Measurements from ENCODE around the gene PKIB.
"Not testable (repeated sequence)": the region's sequence is repeated elsewhere in the genome, so short reads cannot be mapped to it uniquely, and the experiment has no call there.

PKIB gene

GRCh38 chr6:122609881-122610689 is at the start of gene PKIB:
Gene PKIB (plus strand): TSS chr6:122610405. CDS start chr6:122717795, 107,390 bp downstream.
- peak; percentile 95 for ATAC-seq
- H3K27ac Mint-ChIP-seq = peak within 1 kb of the TSS in 1 of 2 donors; percentile 92
- peak within 1 kb of the TSS; percentile 84 to 87 for H3K4me3 Mint-ChIP-seq

GRCh38 chr6:122563364-122564052 is 46.7 kb upstream of the PKIB start:
- ATAC-seq = no peak
- H3K4me1 Mint-ChIP-seq = no peaks in the 10 kb centered on the region

More at GRCh38 chr6:122609881-122610689, at the start of gene PKIB:
- DNase-seq = peak; percentile 54 to 66
- no peaks in the 10 kb centered on the region for H3K9me3 Mint-ChIP-seq
- H3K27me3 Mint-ChIP-seq = peaks cover 30% of the 10 kb centered on the region
- peaks cover 21% of the 10 kb centered on the region for H3K4me1 Mint-ChIP-seq

GRCh38 chr6:122564230-122564629 is 46.0 kb upstream of the PKIB start:
- Mint-ChIP-seq H3K27me3 (no peaks in the 10 kb centered on the region), H3K9me3 (peaks cover 20 to 25% of the 10 kb centered on the region in 2 donors), H3K27ac (no peak overlapping the region), H3K4me3 (no peak overlapping the region), H3K4me1 (no peaks in the 10 kb centered on the region)
- ATAC-seq = no peak
- DNase-seq = no peak

More at GRCh38 chr6:122563364-122564052, 46.7 kb upstream of the PKIB start:
- no peaks in the 10 kb centered on the region for H3K27me3 Mint-ChIP-seq
- DNase-seq = no peak
- no peak overlapping the region for H3K27ac Mint-ChIP-seq
- peaks cover 25 to 32% of the 10 kb centered on the region in 2 donors for H3K9me3 Mint-ChIP-seq
- H3K4me3 Mint-ChIP-seq = no peak overlapping the region

- no peak for DNase-seq
- Mint-ChIP-seq H3K4me1 (no peaks in the 10 kb centered on the region), H3K27ac (no peak overlapping the region), H3K9me3 (peaks cover 16 to 20% of the 10 kb centered on the region in 2 donors), H3K27me3 (no peaks in the 10 kb centered on the region), H3K4me3 (no peak overlapping the region)
- ATAC-seq = no peak
These were observed 44.5 kb upstream of the PKIB start for GRCh38 chr6:122565708-122566107.

- H3K27me3 Mint-ChIP-seq = no peaks in the 10 kb centered on the region
- no peak overlapping the region for H3K4me3 Mint-ChIP-seq
- DNase-seq (no peak), ATAC-seq (no peak)
- peaks cover 5% of the 10 kb centered on the region for H3K4me1 Mint-ChIP-seq
- peaks cover 16 to 18% of the 10 kb centered on the region in 2 donors for H3K9me3 Mint-ChIP-seq
- no peak overlapping the region for H3K27ac Mint-ChIP-seq
These were observed 43.2 kb upstream of the PKIB start for GRCh38 chr6:122567034-122567433.

GRCh38 chr6:122568350-122568749 is 41.9 kb upstream of the PKIB start:
- Mint-ChIP-seq H3K4me1 (peaks cover 9% of the 10 kb centered on the region), H3K27me3 (no peaks in the 10 kb centered on the region), H3K4me3 (no peak overlapping the region), H3K27ac (no peak overlapping the region), H3K9me3 (peaks cover 14 to 17% of the 10 kb centered on the region in 2 donors)
- no peak for ATAC-seq
- no peak for DNase-seq

GRCh38 chr6:122568797-122569221 is 41.4 kb upstream of the PKIB start:
- Mint-ChIP-seq H3K4me3 (no peak overlapping the region), H3K4me1 (peaks cover 9% of the 10 kb centered on the region), H3K9me3 (peaks cover 14 to 20% of the 10 kb centered on the region in 2 donors), H3K27ac (no peak overlapping the region), H3K27me3 (no peaks in the 10 kb centered on the region)
- DNase-seq = no peak
- no peak for ATAC-seq

- Mint-ChIP-seq H3K27ac (no peak overlapping the region), H3K27me3 (no peaks in the 10 kb centered on the region), H3K9me3 (peaks cover 14 to 25% of the 10 kb centered on the region in 2 donors), H3K4me1 (peaks cover 9% of the 10 kb centered on the region), H3K4me3 (no peak overlapping the region)
- DNase-seq = no peak
- ATAC-seq = no peak
These were observed 40.9 kb upstream of the PKIB start for GRCh38 chr6:122569230-122569771.

GRCh38 chr6:122571888-122572287 is 38.3 kb upstream of the PKIB start:
- H3K27ac Mint-ChIP-seq = no peak overlapping the region
- H3K4me3 Mint-ChIP-seq = no peak overlapping the region
- ATAC-seq (no peak), DNase-seq (no peak)
- peaks cover 29 to 35% of the 10 kb centered on the region in 2 donors for H3K9me3 Mint-ChIP-seq
- peaks cover 9% of the 10 kb centered on the region for H3K4me1 Mint-ChIP-seq
- H3K27me3 Mint-ChIP-seq = no peaks in the 10 kb centered on the region

GRCh38 chr6:122576888-122577287 is 33.3 kb upstream of the PKIB start:
- no peak overlapping the region for H3K27ac Mint-ChIP-seq
- DNase-seq = no peak
- H3K27me3 Mint-ChIP-seq = no peaks in the 10 kb centered on the region

GRCh38 chr6:122578961-122579360 is 31.2 kb upstream of the PKIB start:
- Mint-ChIP-seq H3K4me1 (no peaks in the 10 kb centered on the region), H3K27me3 (no peaks in the 10 kb centered on the region), H3K27ac (no peak overlapping the region), H3K9me3 (peaks cover 16 to 33% of the 10 kb centered on the region in 2 donors), H3K4me3 (no peak overlapping the region)
- ATAC-seq (no peak), DNase-seq (no peak)

More at GRCh38 chr6:122576888-122577287, 33.3 kb upstream of the PKIB start:
- Mint-ChIP-seq H3K9me3 (peaks cover 36 to 43% of the 10 kb centered on the region in 2 donors), H3K4me1 (peaks cover 6% of the 10 kb centered on the region), H3K4me3 (no peak overlapping the region)
- ATAC-seq = no peak

GRCh38 chr6:122580737-122581136 is 29.5 kb upstream of the PKIB start:
- H3K9me3 Mint-ChIP-seq = peaks cover 9 to 18% of the 10 kb centered on the region in 2 donors
- H3K4me1 Mint-ChIP-seq = no peaks in the 10 kb centered on the region
- H3K27ac Mint-ChIP-seq = no peak overlapping the region
- DNase-seq (no peak), ATAC-seq (no peak)
- H3K4me3 Mint-ChIP-seq = no peak overlapping the region
- no peaks in the 10 kb centered on the region for H3K27me3 Mint-ChIP-seq

GRCh38 chr6:122589115-122589514 is 21.1 kb upstream of the PKIB start:
- H3K27ac Mint-ChIP-seq = no peak overlapping the region
- no peaks in the 10 kb centered on the region for H3K27me3 Mint-ChIP-seq
- ATAC-seq (no peak), DNase-seq (no peak)
- no peaks in the 10 kb centered on the region for H3K4me1 Mint-ChIP-seq
- no peaks in the 10 kb centered on the region for H3K9me3 Mint-ChIP-seq
- no peak overlapping the region for H3K4me3 Mint-ChIP-seq

- not testable (repeated sequence) for H3K4me1 Mint-ChIP-seq, H3K27me3 Mint-ChIP-seq, H3K27ac Mint-ChIP-seq, ATAC-seq, DNase-seq, H3K4me3 Mint-ChIP-seq
- peaks cover 9 to 15% of the 10 kb centered on the region in 2 donors for H3K9me3 Mint-ChIP-seq
These were observed 11.9 kb upstream of the PKIB start for GRCh38 chr6:122598295-122598694.

- peaks cover 11% of the 10 kb centered on the region for H3K27me3 Mint-ChIP-seq
- no peak for ATAC-seq
- H3K4me3 Mint-ChIP-seq = no peak overlapping the region
- DNase-seq = no peak
- H3K9me3 Mint-ChIP-seq = no peaks in the 10 kb centered on the region
- no peak overlapping the region for H3K27ac Mint-ChIP-seq
- peaks cover 4% of the 10 kb centered on the region for H3K4me1 Mint-ChIP-seq
These were observed 5.5 kb upstream of the PKIB start for GRCh38 chr6:122604676-122605075.
